IPS DF 4.7 (cell line): Measurements from ENCODE around the gene CXCR5.

Experiments used
- DNase-seq: peaks from one replicate; pipeline ENCODE4 v3.0.0-alpha.2; 2013; ENCODE audit warnings: low spot score; ENCODE audit errors: extremely low read depth

CXCR5 gene

DNA sequence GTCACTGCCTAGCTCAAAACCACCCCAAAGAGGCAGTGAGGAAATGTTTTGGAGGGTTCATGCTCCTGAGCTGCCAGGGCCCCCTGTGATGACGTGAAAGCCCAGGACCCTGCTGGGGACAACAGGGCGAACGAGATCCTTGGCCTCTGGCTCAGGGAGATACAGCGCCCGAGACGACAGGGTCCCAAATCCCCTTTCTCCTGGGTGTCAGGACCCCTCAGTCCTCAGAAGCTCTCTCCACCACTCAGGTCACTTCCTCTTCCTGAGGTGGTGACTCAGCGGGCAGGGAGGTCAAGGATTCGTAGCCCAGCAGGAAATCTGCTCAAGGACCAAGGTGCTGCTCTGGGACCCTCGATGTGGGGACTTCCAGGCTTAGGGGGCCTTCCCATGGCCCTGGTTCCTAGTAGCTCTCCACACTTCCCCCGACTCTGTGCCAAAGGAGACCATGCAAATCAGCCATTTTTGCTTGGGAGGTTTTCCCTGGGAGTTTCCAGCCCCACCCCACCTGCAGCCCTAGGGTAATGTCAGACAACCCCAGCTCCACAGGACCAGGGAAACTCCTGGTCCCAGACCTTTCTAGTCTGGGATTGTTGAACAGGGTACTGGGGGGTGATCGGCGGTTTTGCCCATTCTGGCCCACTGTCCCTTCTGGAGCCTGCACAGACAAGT lies 29.2 kb downstream of the CXCR5 start:
- DNase-seq: no peak

DNA sequence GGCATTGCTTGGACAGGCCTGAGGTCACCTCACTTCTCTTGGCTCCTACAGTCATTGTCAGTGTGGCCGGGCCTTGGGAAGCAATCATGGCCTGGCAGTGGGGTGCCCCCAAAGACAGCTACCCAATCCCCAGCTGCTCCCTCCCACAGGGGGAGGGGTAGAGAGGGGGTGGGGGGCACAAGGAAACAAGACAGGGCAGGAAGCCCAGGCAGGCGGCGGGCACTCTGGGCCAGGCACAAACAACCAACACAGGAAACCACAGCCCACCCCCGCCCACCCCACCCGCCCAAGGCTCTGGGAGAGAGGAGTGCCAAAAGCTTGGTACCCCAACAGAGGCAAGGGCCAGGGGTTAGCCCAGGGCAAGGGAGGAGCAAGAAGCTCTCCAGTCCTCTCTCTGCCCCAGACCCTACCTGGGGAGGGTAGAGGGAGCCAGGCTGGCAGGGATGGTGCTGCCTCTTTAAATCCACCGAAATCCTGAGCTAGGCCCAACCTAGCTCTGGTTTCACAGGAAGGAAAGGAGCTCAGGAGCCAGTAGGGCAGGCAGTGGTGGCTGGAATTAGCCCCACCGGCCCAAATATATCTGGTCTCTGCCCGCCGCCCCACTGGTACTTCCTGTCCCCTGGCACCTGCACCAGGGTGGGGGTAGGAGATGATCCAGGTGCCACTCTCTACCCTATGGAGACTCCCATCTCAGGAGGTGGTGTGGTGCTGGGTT lies 29.9 kb downstream of the CXCR5 start:
- DNase-seq: no peak

DNA sequence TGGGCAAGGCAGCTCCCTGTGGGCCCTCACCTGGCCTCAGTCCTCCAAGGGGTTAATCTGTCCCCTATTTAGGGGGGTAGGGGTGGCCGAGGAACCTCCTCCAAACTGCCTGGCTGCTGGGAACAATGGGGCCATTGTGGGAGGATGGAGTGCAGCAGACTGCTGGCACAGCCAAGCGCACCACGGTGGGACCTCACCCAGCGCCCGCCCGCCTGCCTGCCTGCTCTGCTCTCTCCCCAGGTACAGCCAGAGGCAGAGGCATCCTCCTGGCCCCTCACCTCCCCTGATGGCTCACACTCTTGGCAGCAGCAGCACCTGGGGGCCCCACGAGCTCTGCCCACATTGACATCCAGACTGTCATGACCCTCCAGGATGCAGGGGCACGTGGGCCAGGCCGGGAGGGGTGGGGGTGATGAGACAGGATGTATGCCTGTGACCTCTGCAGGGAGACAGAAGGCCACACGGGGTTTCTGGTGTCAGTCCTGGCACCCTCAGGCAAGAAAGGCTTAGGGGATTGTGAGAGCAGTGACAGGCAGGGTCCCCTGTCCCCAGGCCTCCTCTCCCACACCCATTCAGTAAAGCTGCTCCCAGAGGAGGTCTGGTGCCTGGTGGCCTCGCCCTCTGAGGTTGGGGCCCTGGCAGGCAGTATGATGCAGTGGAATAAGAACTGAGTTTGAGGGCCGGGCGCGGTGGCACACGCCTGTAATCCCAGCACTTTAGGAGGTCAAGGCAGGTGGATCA lies 30.7 kb downstream of the CXCR5 start:
- DNase-seq: no peak

DNA sequence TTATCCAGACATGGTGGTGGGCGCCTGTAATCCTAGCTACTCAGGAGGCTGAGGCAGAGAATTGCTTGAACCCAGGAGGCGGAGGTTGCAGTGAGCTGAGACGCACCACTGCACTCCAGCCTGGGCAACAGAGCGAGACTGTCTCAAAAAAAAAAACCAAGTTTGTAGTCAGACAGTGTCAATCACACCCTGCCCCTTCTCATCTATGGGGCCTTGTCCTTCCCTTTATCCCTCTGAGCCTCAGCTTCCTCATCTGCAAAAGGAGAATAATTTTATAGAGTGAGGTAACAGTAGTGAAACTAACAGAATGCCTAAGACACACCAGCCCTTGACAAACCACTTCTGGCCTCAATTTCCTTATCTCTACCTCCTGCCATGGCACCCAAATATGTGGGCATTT lies 31.3 kb downstream of the CXCR5 start:
- no peak for DNase-seq

DNA sequence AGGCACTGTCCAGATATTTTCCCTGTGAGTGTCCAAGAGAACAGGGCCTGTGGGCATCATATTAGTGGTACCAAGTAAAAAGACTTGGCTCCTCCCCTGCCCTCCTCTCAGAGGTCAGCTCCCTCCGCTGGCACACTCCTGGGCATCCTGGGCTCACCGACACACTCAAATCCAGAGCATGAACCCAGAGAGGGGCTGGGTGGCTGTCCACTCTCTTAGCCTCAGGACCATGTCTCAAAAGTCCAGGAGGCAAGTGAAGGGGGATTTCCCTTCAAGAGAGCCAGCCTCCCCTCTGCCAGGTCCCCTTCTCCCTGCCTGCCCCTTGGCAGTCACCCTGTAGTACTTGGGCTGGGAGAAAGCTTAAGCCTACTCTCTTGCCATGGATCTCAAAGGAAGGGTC lies 31.7 kb downstream of the CXCR5 start:
- no peak for DNase-seq

DNA sequence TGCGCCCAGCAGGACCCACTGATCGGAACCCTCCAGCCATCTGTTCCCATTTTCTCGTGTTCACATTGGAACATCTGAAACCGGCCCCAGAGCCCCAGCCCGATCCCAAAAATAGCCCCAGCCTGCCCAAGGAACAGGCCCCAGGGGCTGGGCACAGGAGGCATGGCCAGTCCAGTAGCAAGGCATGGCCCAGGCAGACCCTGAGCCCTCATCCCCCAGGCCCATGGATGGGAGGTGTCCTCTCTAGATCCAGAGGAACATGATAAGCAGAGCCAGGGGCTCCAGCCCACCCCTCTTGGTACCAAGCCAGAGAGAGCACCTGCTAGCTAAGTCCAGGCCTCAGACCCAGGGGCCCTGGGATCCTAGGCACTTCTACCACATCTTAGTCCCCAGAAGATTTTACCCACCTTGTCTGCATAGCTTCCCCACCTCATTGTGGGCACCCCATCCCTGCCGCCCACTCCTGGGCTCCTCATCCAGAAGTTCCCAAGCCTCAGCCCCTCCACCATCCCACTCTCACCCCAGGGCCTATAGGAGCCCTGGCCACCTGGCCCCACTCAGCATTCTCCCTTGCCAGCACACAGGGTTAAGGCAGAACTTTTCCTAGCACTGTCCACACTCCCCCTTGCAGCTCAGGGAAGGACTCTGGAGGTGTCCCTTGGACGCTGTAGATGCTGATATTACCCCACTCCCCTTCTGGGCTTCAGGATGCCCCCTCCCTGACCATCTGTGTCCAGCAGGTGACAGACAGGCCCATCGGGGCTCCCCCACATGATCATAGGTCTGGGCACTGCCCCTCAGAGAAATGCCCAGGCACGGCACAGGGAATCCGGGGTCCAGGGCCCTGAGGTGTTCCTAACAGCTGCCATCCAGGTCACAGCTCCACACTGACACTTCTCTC lies 32.5 kb downstream of the CXCR5 start:
- DNase-seq: no peak

DNA sequence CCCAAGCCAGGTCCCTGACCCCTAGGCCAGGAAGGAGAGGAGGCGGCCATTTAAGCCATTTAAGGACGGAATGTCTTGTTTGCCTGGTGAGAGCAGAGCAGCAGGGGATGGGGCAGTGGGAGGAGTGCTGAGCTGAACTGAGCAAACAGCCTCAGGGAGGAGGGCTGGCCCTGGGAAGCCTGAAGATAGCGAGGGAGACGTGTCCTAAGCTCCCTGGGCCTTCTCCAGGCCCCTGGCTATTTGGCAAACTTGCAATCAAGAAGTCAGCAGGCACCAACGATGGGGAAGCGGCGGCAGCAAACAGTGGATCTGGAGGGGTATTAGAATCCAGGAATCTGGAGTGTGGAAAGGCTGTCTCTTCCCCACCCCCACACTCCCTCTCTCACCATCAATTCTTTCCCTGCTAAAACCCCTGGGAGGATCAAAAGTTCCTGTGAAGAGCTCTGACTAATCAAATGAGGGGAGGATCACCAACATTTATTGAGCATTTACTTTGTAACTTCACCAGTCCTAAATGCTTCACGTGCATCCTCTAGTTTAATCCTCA lies 33.2 kb downstream of the CXCR5 start:
- DNase-seq: no peak

DNA sequence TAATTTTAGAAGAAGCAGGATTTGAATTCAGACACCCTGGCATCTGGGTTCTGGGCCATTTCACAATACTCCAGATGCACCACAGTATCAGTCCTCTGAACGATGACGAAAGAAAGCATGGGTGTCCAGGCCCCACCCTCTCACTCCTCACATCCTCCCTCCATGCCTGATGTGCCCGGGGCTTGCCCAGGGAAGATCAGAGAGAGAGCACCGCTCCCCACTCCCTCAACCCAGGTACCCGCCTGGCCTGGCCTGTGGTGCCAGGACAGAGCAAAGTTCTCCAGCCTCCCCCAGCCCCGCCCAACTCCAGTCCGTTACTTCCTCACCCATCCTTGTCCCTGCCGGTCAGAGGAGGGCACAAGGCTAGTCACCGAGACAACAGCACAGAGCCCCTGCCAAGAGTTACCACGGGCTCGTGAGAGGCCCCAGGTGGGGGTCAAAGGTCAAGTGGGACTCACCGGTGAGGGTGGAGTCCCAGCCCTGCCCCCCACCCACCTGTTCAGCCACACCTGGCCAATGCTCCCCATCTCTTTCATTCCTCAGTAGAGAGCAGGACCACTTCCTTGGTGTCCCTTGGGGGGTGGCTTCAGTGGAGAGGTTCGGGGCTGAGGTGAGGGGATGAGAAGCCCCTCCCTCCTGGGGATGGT lies 33.9 kb downstream of the CXCR5 start:
- no peak for DNase-seq

DNA sequence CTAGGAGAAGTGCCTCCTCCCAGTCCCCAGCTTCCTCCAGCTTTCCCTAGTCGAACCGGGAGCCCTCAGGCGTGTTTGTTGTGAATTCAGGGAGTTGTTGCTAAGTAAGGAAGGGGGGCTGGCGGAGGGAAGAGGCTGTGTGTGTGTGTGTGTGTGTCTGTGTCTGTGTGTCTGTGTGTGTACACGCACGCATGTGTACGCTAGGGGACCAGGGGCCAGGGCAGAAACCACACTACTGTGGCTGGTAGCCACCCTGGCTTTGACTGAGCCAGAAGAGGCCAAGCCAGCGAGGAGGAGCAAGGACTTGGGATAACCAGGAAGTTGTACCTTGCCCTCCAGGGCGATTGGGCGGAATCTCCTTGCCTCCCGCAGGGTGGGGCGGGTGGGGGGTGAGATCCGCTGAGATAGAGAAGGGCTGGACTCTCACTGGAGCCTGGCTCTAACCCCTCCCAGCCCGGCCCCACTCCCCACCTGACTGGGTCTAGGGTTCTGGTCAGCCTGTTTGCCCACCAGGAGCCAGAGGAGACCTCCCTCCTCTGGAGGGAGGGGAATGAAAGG lies 34.5 kb downstream of the CXCR5 start:
- no peak for DNase-seq

DNA sequence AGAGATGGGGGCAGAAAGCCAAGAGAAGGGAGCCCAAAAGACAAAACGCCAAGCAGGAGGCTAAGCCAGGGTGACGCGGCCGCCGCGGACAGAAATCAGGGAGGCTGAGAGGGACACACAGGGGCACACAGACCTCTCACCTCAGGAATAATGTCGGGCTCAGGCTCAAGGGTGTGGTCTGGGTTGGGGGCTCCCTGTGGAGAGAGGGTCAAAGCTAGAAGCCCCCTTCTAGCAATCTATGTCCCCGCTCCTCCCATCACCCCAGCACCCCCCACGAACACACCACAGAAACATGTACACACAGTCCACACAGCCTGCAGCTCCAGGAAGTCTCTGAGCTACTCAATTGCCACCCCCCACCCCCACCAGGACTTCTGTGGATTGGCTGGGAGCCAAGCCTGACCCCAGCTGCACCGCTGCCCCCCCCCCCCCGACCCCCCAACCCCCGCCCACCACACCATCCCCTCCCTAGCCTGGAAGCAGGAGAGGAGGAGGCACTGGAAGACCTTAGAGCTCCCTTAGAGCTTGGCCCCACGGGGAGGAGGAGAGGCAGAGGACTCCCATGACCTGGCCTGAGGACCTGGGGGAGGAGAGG lies 35.1 kb downstream of the CXCR5 start:
- DNase-seq: no peak

DNA sequence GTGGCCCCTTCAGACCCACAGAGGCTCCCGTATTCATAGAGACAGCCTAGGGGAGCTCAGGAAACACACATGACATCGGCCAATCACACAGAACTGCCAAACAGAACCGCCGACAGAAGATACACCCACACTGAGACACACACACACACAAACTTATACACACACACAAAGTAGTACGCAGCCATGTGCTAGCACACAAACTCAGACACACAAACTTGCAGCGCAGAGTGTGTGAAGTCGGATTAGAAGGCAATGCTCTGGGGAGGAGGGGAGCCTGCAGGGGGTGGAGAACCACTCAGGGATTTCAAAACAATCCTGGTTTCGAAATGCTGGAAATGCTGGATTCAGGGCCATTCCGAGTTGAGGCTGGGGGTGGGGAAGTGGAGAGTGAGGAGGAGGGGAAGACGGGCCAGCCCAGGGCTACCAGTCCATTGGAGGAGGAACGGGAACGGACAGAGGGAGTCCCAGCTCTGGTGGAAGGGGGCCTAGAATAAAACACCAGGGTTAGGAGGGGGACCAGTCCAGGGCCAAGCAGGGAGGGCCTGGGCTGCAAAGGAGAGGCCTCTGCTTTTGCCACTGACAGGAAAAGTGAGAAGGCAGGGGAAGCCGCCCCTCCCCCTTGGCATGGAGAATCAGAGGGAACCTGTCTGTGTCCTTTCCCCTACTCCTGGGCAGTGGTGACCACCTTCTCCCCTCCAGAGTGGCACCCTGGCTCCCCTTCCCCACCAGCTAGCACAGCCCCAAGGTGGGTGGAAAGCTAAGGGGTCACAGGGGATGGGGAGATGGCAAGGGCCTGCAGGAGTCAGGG lies 37.6 kb downstream of the CXCR5 start:
- no peak for DNase-seq

DNA sequence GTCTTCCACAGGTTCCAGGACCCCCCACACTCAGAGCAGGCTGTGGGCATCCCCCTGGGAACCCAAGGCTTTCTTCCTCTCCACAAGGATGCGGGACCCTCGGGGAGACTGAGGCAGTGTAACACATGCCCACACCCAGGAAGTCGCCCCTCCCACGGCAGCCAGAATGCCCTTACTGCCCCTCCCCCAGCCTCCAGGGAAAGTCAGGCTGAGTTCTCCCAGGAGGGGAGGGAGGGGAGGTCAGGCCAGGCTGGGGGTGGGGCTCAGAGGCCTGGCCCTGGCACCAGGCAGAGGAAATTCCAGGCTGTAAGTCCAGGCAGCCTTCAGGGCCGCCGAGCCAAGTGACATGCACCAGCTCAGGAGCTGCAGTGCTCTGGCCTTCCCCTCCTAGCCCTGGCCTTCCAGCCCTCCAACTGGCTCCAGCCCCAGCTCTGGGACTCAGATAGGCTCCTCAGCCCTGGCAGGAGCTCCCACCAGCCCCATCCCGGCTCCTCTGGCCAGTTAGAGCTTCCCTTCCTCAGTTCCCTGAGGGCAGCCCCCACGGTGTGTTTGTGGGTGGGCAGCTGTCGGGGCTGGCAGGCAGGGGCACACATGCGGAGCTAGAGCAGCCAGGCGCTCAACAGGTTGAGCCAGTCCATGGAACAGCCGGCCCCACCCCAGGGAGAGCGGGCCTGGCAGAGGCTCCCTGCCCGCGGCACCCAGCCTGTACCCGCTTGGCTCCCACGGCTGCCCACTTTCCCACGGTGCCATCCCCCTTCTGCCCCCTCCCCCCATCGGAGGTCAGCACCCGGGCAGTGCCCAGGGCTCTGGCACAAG lies 38.4 kb downstream of the CXCR5 start:
- no peak for DNase-seq

DNA sequence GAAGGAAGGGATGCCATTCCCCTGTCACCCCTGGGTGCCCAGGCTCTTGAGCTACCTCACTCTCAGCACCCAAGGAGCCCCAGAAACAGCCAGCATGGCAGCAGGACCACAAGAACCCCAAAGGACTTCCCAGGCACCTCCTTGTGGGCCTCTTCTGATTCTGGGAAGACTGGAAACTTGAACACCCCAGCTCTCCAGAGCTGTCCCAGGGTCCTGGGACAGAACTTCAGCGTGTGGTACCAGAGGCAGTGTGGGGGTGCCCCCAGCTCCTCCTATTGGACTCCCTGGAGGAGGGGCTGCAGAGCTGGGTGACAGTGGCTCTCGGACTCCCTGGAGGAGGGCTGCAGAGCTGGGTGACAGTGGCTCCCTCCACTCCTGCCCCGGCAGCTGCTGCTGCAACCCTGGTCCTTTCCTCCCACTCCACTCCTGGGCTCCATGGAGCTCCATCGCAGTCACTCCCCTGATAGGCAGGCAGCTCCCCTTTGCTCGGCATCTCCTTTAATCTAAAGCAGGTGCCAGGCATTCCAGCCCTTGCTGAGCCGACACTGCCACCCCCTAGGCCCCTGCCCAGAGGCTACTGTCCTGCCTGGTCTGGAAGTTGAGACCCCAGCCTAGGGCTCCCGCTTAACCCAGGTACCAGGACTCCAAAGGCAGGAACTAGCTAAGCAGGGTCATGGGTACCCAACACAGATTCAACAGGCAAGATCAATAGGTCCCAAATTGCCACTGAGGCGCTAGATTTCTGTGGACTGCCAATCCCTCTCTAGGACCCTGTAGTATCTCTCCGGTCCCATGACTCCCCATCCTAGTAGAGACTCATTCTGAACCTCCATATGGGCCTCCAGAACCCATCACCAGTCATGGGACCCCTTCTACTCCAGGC lies 39.3 kb downstream of the CXCR5 start:
- DNase-seq: no peak

DNA sequence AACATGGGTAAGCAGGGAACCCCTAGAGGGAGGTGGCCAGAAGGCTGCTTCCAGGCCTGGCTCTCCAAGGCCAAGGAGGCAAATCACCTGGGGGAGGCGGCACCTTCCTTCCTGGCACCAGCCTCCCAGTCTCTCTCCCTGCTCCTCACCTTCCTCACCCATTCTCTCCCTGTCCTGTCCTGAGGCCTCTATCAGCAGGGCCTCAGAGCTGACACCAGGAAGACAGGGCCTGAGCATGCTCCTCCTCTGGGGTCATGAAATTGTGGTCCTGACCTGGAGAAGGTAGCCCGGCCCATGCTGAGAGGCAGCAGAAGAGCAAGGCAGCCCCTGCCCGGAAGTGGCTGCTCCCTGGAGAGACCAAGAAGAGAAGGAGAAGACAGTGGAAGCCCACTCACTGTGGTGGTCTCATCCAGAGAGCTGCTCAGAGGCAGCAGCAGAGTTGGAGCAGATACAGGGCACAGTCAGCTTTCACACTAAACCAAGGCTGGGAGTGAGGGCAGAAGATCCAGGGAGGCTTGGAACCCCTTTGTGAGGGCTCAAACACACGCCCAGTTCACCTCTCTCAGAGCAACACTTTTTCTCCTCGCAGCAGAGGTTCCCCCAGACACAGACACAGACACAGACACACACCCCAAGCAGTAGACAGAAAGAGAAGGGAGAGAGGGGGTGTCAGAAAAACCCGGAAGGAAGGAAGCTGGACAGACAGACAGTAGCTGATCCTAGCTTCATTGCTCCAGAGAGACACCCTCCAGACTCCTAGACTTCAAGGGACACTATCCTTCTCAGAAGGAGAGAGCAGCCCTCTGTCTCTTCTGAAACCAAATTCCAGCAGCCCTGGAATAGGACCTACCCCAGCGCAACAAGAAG lies 40.3 kb downstream of the CXCR5 start:
- no peak for DNase-seq

DNA sequence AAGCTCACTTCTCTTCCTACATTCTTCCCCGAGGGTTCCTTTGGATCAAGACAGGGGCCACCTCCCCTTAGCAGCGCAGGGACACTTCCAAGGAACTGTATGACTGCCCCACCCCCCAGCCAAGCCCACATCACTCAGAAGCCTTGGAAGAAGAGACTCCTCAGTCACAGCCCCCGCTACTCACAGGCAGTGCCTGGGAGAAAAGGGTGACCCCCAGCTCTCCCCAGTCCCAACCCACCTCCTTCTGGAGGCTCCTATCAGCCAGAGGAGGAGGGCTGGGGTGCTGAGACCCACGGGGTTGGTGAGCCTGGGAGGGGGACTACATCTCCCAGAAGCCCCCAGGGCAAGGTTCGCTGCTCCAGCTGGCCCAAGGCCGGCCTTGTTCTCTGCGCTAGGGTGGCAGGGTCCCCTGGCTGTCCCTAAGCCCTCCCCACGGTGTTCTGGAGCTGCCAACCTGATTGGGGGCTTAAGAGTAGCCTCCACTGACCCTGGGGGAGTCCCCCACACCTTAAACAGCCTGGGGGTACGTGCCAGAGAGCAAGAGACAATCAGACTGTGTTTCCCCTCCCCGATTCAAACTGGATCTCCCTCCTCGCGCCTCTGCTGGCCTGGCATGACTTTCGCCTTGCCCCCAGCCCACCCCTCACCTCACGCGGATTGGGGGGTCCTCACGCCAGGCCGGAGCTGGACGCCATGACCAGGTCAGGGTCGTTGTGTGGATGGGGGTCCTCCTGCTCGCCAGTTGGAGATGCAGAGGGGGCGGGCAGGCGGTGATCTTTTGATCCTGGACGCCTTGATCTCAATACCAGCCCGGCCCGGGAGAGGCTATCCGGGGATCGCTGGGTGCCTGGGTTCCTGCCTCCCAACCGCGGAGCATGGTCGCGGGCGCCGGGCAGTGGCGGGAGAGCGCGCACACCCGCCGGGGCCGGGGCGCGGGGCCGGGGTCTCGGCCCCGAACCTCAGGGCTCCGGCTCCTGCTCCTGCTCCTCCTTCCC lies 41.2 kb downstream of the CXCR5 start:
- no peak for DNase-seq
